Peyer's patch (tissue), 4 donors: ENCODE data around the gene ZKSCAN3. TPM values are rescaled to one million over a fixed set of nuclear protein-coding genes. Genes with fewer than 3 reads are reported as not detected.
"Not testable (repeated sequence)": the region's sequence is repeated elsewhere in the genome, so short reads cannot be mapped to it uniquely, and the experiment has no call there.

Experiments used
- DNase-seq, 3 donors: peaks; one replicate each; pipeline ENCODE4 v3.0.0-alpha.2; 2017 to 2019
- H3K27ac ChIP-seq, 4 donors: fragments of 200-600 bp; sonication (generic); one replicate each; pipeline ENCODE4 v1.5.1; 2016 to 2019
- H3K27me3 ChIP-seq, 2 donors: fragments of 200-600 bp; sonication (generic); one replicate each; pipeline ENCODE4 v1.5.1; 2019
- H3K36me3 ChIP-seq, 3 donors: fragments of 200-600 bp; sonication (generic); one replicate each; pipeline ENCODE4 v1.5.1; 2016 to 2019
- H3K4me1 ChIP-seq, 4 donors: fragments of 200-600 bp; sonication (generic); one replicate each; pipeline ENCODE4 v1.5.1; 2016 to 2019
- H3K4me3 ChIP-seq, 4 donors: fragments of 200-600 bp; sonication (generic); 1 replicate in 3 of 4; 2 replicates in 1 of 4; pipeline ENCODE4 v1.5.1; 2016 to 2019; ENCODE audit warnings: mild to moderate bottlenecking in 1 of 4
- H3K9me3 ChIP-seq, 4 donors: fragments of 200-600 bp; sonication (generic); one replicate each; pipeline ENCODE4 v1.5.1; 2016 to 2019; ENCODE audit warnings: mild to moderate bottlenecking in 1 of 4
- CTCF ChIP-seq, 6 experiments: fragments of 450-650 bp in 4 of 6; fragments of 200-600 bp in 2 of 6; sonication (generic) in 1 of 6; IDR thresholded peaks; one replicate each; pipeline ENCODE4 v1.5.1; 2017 to 2019; ENCODE audit warnings: antibody characterized with exemption in 6 of 6, mild to moderate bottlenecking in 3 of 6, moderate library complexity in 1 of 6
- POLR2A ChIP-seq, 2 donors: fragments of 450-650 bp; IDR thresholded peaks; one replicate each; pipeline ENCODE4 v1.5.1; 2017; ENCODE audit warnings: antibody characterized with exemption in 2 of 2, mild to moderate bottlenecking in 2 of 2, moderate library complexity in 2 of 2
- total RNA-seq, 4 donors: library from RNA; depleted of rRNA; stranded (reverse); fragments of >200 nt; gene quantifications; one replicate each; pipeline ENCODE4 v1.1.0, GENCODE V29; 2016

The ZKSCAN3 gene
- total RNA-seq, 4 donors from 2014 or later, result 2.5 to 7.0 (median 4.6) TPM

GRCh38 chr6:28399350-28400121 is 49.8 kb downstream of the ZKSCAN3 start, which contains the start of gene ZSCAN12:
Gene ZSCAN12 (minus strand): TSS chr6:28399747. CDS start chr6:28398405, 1,342 bp downstream.
- peak within 1 kb of the TSS; percentile 69 to 89 (median 74) for H3K4me3 ChIP-seq
- no peaks in the 10 kb centered on the region for H3K27me3 ChIP-seq
- H3K4me1 ChIP-seq, result peaks cover 0 to 22% (median 0%) of the 10 kb centered on the region in 4 donors
- TF ChIP-seq CTCF (IDR thresholded peaks at IDR 0.05) (peak in 5 of 6 experiments; percentile 31 to 68 (median 43)), POLR2A (IDR thresholded peaks at IDR 0.05) (no peak)
- no peaks in the 10 kb centered on the region for H3K9me3 ChIP-seq
- peak within 1 kb of the TSS; percentile 2 to 76 (median 40) for H3K27ac ChIP-seq
- H3K36me3 ChIP-seq, result no peaks in the 10 kb centered on the region
- DNase-seq, result peak; percentile 79 to 91 (median 81)

GRCh38 chr6:28400122-28400451 is 50.3 kb downstream of the ZKSCAN3 start:
- H3K4me3 ChIP-seq, result peak overlapping the region; percentile 69 to 89 (median 74)
- no peaks in the 10 kb centered on the region for H3K27me3 ChIP-seq
- TF ChIP-seq POLR2A (IDR thresholded peaks at IDR 0.05), result no peak
- no peak for TF ChIP-seq CTCF (IDR thresholded peaks at IDR 0.05)
- H3K36me3 ChIP-seq, result no peaks in the 10 kb centered on the region
- no peaks in the 10 kb centered on the region for H3K9me3 ChIP-seq
- peaks cover 0 to 22% (median 0%) of the 10 kb centered on the region in 4 donors for H3K4me1 ChIP-seq
- peak overlapping the region; percentile 2 to 76 (median 40) for H3K27ac ChIP-seq
- DNase-seq, result no peak

- H3K27me3 ChIP-seq, result no peaks in the 10 kb centered on the region
- peaks cover 0 to 19% (median 0%) of the 10 kb centered on the region in 4 donors for H3K4me1 ChIP-seq
- H3K36me3 ChIP-seq, result no peaks in the 10 kb centered on the region
- H3K27ac ChIP-seq, result no peak overlapping the region
- TF ChIP-seq CTCF (IDR thresholded peaks at IDR 0.05) (no peak), POLR2A (IDR thresholded peaks at IDR 0.05) (no peak)
- H3K9me3 ChIP-seq, result no peaks in the 10 kb centered on the region
- no peak for DNase-seq
- no peak overlapping the region for H3K4me3 ChIP-seq
Measured at GRCh38 chr6:28401172-28401571, 51.4 kb downstream of the ZKSCAN3 start.

DNA sequence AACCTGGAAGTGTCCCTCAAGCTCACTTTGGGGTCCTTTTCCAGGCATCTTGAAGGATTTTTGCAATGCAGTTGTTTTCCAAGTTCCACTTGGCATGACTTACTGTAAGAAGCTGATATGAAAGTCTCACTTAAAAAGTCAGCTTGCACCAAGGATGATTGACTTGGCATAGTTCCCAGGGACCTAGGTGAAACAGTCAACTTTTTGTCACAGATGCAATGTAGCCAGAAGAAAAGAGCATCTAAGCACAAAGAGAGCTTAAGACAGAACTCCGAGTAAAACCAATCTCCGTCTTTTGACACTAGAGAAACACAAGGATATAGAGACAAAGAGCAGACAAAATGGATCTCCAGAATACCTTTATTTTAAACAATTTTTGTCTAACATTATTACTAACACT is 52.5 kb downstream of the ZKSCAN3 start:
- peaks cover 0 to 13% (median 0%) of the 10 kb centered on the region in 4 donors for H3K4me1 ChIP-seq
- no peaks in the 10 kb centered on the region for H3K36me3 ChIP-seq
- no peaks in the 10 kb centered on the region for H3K9me3 ChIP-seq
- H3K4me3 ChIP-seq, result no peak overlapping the region
- DNase-seq, result no peak
- no peak overlapping the region for H3K27ac ChIP-seq
- H3K27me3 ChIP-seq, result no peaks in the 10 kb centered on the region
- TF ChIP-seq CTCF (IDR thresholded peaks at IDR 0.05) (no peak), POLR2A (IDR thresholded peaks at IDR 0.05) (no peak)

DNA sequence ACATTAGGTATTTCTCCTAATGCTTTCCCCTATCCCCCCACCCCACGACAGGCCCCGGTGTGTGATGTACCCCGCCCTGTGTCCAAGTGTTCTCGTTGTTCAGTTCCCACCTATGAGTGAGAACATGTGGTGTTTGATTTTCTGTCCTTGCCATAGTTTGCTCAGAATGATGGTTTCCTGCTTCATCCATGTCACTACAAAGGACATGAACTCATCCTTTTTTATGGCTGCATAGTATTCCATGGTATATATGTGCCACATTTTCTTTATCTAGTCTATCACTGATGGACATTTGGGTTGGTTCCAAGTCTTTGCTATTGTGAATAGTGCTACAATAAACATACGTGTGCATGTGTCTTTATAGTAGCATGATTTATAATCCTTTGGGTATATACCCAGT is 54.2 kb downstream of the ZKSCAN3 start:
- H3K27me3 ChIP-seq, DNase-seq, H3K9me3 ChIP-seq, H3K4me1 ChIP-seq, H3K36me3 ChIP-seq, H3K27ac ChIP-seq, H3K4me3 ChIP-seq: not testable (repeated sequence)

- H3K4me1 ChIP-seq, result no peaks in the 10 kb centered on the region
- H3K36me3 ChIP-seq, result no peaks in the 10 kb centered on the region
- no peak overlapping the region for H3K27ac ChIP-seq
- no peak overlapping the region for H3K4me3 ChIP-seq
- no peaks in the 10 kb centered on the region for H3K27me3 ChIP-seq
- DNase-seq, result no peak
- H3K9me3 ChIP-seq, result no peaks in the 10 kb centered on the region
- TF ChIP-seq POLR2A (IDR thresholded peaks at IDR 0.05), result no peak
- TF ChIP-seq CTCF (IDR thresholded peaks at IDR 0.05), result no peak
Measured at GRCh38 chr6:28407401-28407800, 57.7 kb downstream of the ZKSCAN3 start.
